ENCODE results near the gene ANKRD49. TPM values are rescaled to one million over a fixed set of nuclear protein-coding genes. Genes with fewer than 3 reads are reported as not detected.

Gene ANKRD49
- total RNA-seq, 2 donors from 2014 or later = 11.2 to 14.4 TPM

- no peak overlapping the region for H3K27ac Mint-ChIP-seq
- H3K36me3 Mint-ChIP-seq (ENCODE audit: low read depth) = no peaks in the 10 kb centered on the region
- no peaks in the 10 kb centered on the region for H3K9me3 Mint-ChIP-seq
- Histone ChIP-seq H3K27ac (ENCODE audit: low read depth, low read length) (no peak overlapping the region), H3K9ac (ENCODE audit: extremely low read depth, low read length, poor library complexity, severe bottlenecking) (no peak overlapping the region), H3K36me3 (ENCODE audit: control insufficient read depth, insufficient read depth, low read length) (no peaks in the 10 kb centered on the region), H3K9me3 (ENCODE audit: control insufficient read depth, low read length) (no peaks in the 10 kb centered on the region), H3K4me1 (ENCODE audit: control insufficient read depth, insufficient read depth, low read length) (no peaks in the 10 kb centered on the region), H3K27me3 (ENCODE audit: control insufficient read depth, insufficient read depth, low read length, poor library complexity, severe bottlenecking) (peaks cover 22% of the 10 kb centered on the region), H3K4me3 (ENCODE audit: low read length) (no peak overlapping the region)
- H3K27me3 Mint-ChIP-seq (ENCODE audit: insufficient read depth) = peaks cover 25% of the 10 kb centered on the region
- no peak for TF ChIP-seq CTCF (conservative IDR thresholded peaks at IDR 0.05)
- no peak for DNase-seq
- H3K4me1 Mint-ChIP-seq = no peaks in the 10 kb centered on the region
- 80% methylated on average over 5 of the region's 5 CpGs; no CpG with 5 or more reads in 1 of the 2 experiments for WGBS, 2 experiments (ENCODE audit: insufficient coverage in 1 of 2, insufficient read length in 1 of 2)
- no peak overlapping the region for H3K4me3 Mint-ChIP-seq
These were observed 32.0 kb downstream of the ANKRD49 start for GRCh38 chr11:94525546-94526324.

DNA sequence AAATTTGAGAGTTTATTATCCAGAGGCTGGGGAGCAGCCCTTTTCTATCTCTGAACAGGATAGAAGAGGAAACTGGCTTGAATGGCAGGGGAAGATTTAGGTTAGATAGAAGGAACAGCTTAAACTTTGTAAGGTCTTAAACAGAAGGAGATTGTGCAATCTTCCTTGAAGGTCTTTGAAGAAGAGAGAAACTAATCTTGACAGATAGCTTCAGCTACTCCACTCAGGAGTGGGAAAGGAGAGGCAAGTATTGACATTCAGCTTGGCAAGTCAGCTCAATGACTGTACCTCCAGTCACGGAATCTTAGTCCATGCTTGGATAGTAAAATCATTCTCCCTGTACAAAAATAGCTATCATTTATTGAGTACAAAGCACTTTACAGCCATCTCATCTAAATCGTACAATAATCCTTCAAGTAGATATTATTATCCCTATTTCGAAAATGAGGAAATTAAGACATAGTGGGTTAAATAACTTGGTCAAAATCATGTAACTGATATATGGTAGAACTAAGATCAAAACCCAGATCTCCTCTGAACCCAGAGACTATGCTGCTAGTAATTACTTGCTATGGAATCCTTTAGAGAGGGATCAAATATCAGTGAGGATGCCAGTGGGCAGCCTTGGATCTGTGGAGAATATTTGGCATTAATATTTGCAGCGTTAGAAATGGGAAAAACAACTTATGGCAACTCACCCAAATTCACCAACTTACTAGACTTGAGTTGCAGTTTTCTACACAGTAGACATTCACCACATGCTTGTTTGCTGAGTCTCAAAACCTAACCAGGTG lies 33.1 kb downstream of the ANKRD49 start:
- Histone ChIP-seq H3K36me3 (ENCODE audit: control insufficient read depth, insufficient read depth, low read length) (no peaks in the 10 kb centered on the region), H3K27ac (ENCODE audit: low read depth, low read length) (no peak overlapping the region), H3K9me3 (ENCODE audit: control insufficient read depth, low read length) (no peaks in the 10 kb centered on the region), H3K4me3 (ENCODE audit: low read length) (no peak overlapping the region), H3K4me1 (ENCODE audit: control insufficient read depth, insufficient read depth, low read length) (no peaks in the 10 kb centered on the region), H3K27me3 (ENCODE audit: control insufficient read depth, insufficient read depth, low read length, poor library complexity, severe bottlenecking) (peaks cover 22% of the 10 kb centered on the region), H3K9ac (ENCODE audit: extremely low read depth, low read length, poor library complexity, severe bottlenecking) (no peak overlapping the region)
- H3K36me3 Mint-ChIP-seq (ENCODE audit: low read depth) = no peaks in the 10 kb centered on the region
- H3K4me1 Mint-ChIP-seq = no peaks in the 10 kb centered on the region
- no peak overlapping the region for H3K27ac Mint-ChIP-seq
- peaks cover 28% of the 10 kb centered on the region for H3K27me3 Mint-ChIP-seq (ENCODE audit: insufficient read depth)
- no peaks in the 10 kb centered on the region for H3K9me3 Mint-ChIP-seq
- DNase-seq = no peak
- no peak for TF ChIP-seq CTCF (conservative IDR thresholded peaks at IDR 0.05)
- WGBS, 2 experiments (ENCODE audit: insufficient coverage in 1 of 2, insufficient read length in 1 of 2) = 89% methylated on average over 3 of the region's 4 CpGs; no CpG with 5 or more reads in 1 of the 2 experiments
- no peak overlapping the region for H3K4me3 Mint-ChIP-seq

DNA sequence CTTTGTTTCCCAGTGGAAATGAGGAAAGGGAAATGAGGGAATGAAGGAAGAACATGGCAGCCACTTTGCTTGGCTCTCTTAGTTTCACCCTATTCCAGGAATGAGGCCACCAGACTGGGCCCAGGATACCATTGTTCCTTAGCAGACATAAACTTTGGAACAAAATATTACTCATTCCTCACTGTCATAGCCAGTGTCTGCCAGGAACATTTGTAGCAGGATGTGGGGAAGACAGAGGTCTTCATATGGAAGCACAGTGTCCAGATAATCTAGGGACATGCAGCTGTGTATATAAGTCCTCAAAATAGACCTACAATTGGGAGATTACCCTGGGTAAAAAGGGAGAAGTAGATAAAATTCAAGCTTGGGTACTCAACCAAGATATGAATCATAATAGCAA lies 34.8 kb downstream of the ANKRD49 start:
- TF ChIP-seq CTCF (conservative IDR thresholded peaks at IDR 0.05) = no peak
- H3K9me3 Mint-ChIP-seq = no peaks in the 10 kb centered on the region
- Histone ChIP-seq H3K27ac (ENCODE audit: low read depth, low read length) (no peak overlapping the region), H3K4me3 (ENCODE audit: low read length) (no peak overlapping the region), H3K9me3 (ENCODE audit: control insufficient read depth, low read length) (no peaks in the 10 kb centered on the region), H3K27me3 (ENCODE audit: control insufficient read depth, insufficient read depth, low read length, poor library complexity, severe bottlenecking) (peaks cover 22% of the 10 kb centered on the region), H3K9ac (ENCODE audit: extremely low read depth, low read length, poor library complexity, severe bottlenecking) (no peak overlapping the region), H3K36me3 (ENCODE audit: control insufficient read depth, insufficient read depth, low read length) (no peaks in the 10 kb centered on the region), H3K4me1 (ENCODE audit: control insufficient read depth, insufficient read depth, low read length) (no peaks in the 10 kb centered on the region)
- no peak overlapping the region for H3K4me3 Mint-ChIP-seq
- H3K36me3 Mint-ChIP-seq (ENCODE audit: low read depth) = no peaks in the 10 kb centered on the region
- no peak overlapping the region for H3K27ac Mint-ChIP-seq
- no peak for DNase-seq
- peaks cover 28% of the 10 kb centered on the region for H3K27me3 Mint-ChIP-seq (ENCODE audit: insufficient read depth)
- no peaks in the 10 kb centered on the region for H3K4me1 Mint-ChIP-seq
